ENCODE results near the gene HAPLN3.
A peak's percentile ranks its signal among the peaks of the same experiment; 100 is the strongest.

Gene HAPLN3

DNA sequence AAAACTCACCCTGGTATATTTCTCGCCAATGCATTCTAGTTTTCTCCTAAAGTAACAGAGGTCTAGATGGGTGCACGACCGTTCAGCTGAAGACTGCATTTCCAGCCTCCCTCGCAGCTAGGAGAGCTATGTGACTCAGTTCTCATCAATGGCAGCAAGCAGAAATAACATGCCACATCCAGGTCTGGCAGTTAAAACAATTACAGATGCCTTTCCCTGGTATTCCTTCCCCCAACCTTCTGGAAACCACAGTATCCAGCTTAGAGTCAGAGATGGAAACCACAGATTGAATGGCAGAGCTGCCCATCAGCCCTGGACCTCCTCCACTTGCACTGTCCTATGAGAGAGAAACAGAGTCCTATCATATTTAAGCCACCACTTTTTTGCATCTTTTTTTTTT, 4.8 kb downstream of the HAPLN3 start:
- Mint-ChIP-seq H3K36me3 (no peaks in the 10 kb centered on the region), H3K27me3 (peaks cover 21% of the 10 kb centered on the region), H3K4me1 (peaks cover 8% of the 10 kb centered on the region), H3K27ac (no peak overlapping the region), H3K9me3 (no peaks in the 10 kb centered on the region), H3K4me3 (no peak overlapping the region)
- no peak for ATAC-seq

DNA sequence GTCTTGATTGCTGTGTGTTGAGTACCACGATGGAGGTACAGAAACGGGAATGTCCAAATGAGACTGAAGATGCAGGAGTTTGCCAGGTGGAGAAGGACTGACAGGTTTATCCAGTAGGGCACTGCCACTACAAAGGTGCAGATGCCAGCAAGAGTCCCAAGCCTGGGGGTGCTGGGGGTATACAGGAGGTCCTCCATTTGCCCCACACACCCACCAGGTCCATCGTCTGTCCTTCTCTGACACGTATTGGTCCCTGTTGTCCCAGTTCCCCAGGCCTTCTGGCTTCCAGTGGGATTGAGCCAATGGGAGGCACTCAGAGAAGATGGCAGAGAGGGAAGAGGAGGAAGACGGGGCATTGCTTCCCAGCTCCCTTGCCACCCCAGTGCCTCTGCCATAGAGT, 6.6 kb downstream of the HAPLN3 start:
- Mint-ChIP-seq H3K27ac (no peak overlapping the region), H3K27me3 (peaks cover 9% of the 10 kb centered on the region), H3K4me3 (no peak overlapping the region), H3K9me3 (no peaks in the 10 kb centered on the region), H3K36me3 (no peaks in the 10 kb centered on the region), H3K4me1 (no peaks in the 10 kb centered on the region)
- ATAC-seq: no peak

DNA sequence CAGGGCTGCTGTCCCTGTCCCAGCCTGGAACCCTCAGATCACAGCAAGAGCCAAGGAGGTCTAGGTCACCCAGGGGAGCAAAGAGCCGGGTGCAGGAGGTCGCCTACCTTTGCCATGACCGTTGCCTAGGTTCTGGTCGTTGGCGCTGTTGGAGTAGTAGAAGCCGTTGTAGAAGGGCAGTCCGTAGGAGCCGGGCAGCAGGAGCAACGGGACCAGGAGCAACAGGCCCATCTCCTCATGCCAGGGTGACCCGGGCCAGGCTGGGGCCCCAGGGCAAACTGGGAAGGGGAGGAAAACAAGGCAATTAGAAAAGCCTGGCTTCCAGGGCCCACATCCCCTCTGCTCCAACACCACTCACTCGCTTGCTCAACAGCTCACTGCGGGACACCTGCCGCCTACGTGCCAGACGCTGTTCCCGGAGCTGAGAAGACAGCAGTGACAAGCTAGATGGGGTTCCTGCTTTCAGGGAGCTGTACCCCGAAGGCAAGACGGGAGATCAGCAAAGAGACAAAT, 8.2 kb downstream of the HAPLN3 start:
- H3K36me3 Mint-ChIP-seq: no peaks in the 10 kb centered on the region
- H3K27ac Mint-ChIP-seq: no peak overlapping the region
- no peaks in the 10 kb centered on the region for H3K9me3 Mint-ChIP-seq
- no peaks in the 10 kb centered on the region for H3K4me1 Mint-ChIP-seq
- no peak for ATAC-seq
- no peak overlapping the region for H3K4me3 Mint-ChIP-seq
- no peaks in the 10 kb centered on the region for H3K27me3 Mint-ChIP-seq

DNA sequence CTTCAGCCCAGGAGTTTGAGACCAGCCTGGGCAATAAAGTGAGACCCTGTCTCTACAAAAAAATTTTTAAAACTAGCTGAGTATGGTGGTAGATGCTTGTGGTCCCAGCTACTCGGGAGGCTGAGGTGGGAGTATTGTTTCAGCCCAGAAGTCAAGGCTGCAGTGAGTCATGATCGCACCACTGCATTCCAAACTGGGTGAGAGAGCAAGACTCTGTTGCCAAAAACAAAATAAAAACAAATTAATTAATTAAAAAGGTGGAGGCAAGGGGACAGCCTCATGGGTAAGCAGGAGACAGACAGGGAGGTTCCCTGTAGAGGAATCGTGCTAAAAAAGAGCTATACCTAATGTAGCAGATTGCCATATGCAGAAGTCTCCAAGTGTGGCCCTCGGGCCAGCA, 12.6 kb downstream of the HAPLN3 start:
- no peaks in the 10 kb centered on the region for H3K36me3 Mint-ChIP-seq
- H3K27me3 Mint-ChIP-seq: no peaks in the 10 kb centered on the region
- no peak overlapping the region for H3K4me3 Mint-ChIP-seq
- no peak overlapping the region for H3K27ac Mint-ChIP-seq
- no peaks in the 10 kb centered on the region for H3K4me1 Mint-ChIP-seq
- no peaks in the 10 kb centered on the region for H3K9me3 Mint-ChIP-seq
- ATAC-seq: no peak

DNA sequence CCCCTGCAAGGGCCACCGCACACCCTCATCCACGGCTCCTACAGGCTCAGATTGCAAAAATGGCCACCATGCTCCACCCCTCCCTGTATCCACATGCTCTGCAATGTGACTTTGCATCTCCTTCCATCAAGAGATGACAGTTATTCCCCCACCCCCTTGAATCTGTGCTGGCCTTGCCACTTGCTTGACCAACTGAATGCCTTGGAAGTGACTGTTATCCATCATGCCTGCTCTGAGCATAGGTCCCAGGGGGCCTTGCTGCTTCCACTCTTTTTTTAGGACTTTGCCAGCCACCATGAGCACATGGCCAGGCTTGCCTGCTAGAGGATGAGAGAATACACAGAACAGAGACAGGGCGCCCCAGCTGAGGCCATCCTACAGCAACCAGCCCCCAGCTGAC, 13.6 kb downstream of the HAPLN3 start:
- H3K36me3 Mint-ChIP-seq: no peaks in the 10 kb centered on the region
- ATAC-seq: no peak
- H3K27me3 Mint-ChIP-seq: no peaks in the 10 kb centered on the region
- H3K4me3 Mint-ChIP-seq: no peak overlapping the region
- no peaks in the 10 kb centered on the region for H3K9me3 Mint-ChIP-seq
- no peak overlapping the region for H3K27ac Mint-ChIP-seq
- H3K4me1 Mint-ChIP-seq: no peaks in the 10 kb centered on the region

DNA sequence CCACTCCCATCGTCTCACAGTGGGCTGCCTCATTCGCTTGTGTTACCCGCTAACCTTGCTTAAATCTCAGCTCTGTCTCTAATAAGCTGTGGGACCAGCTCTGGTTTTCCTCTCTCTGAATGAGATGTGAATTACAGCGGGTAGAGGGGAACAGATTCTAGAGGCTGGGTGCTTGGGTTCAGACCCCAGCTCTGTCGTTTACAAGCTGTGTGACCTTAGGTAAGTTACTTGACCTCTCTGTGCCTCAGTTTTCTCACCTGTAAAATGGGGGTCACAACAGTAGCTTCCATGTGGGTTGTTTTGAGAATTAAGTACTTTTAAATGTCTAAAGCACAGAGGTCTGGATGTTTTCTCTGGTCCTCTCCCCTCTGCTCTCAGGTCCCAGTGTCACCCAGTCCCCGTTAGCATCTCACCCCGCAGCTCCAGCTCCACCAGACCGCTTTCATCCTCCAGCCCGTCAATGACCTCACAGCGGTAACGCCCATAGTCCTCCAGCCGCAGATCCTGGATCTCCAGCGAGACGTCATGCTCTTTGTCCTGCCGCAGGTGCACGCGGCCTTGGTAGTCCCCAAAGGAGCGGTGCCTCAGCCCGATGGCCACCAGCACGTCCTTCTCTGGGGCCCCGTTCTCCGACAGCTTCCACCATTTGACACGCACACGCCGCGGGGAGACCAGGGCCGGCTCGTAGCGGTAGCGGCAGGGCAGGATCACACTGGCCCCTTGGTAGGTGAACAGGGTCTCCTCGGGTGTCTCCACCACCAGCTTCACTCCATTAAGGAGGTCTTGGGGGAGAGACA, 14.2 kb downstream of the HAPLN3 start:
- no peak overlapping the region for H3K27ac Mint-ChIP-seq
- H3K4me1 Mint-ChIP-seq: no peaks in the 10 kb centered on the region
- H3K4me3 Mint-ChIP-seq: no peak overlapping the region
- H3K36me3 Mint-ChIP-seq: no peaks in the 10 kb centered on the region
- no peaks in the 10 kb centered on the region for H3K9me3 Mint-ChIP-seq
- ATAC-seq: no peak
- H3K27me3 Mint-ChIP-seq: no peaks in the 10 kb centered on the region

DNA sequence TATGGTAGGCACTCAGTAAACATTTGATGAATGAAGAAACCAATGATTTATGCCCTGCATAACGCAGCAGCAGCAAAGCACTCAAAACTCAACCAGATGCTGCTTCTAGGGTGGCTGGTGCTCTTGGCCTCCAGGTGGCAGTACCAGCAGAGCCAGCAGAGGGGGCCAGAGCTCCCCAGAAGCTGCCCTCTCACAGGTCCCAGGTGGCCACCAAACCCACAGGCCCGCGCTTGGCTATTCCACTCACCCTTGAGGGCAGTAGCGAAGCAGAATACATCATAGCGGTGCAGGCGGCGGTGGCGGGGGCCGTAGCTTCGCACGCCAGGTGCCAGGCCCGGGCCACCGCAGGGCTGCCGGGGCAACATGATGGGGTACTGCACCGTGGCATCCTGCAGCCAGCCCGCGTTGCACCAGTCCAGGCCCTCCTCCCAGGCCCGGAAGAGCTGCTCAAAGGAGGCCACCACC, 16.6 kb downstream of the HAPLN3 start:
- no peak overlapping the region for H3K4me3 Mint-ChIP-seq
- H3K27ac Mint-ChIP-seq: no peak overlapping the region
- H3K36me3 Mint-ChIP-seq: no peaks in the 10 kb centered on the region
- peak; percentile 10 for ATAC-seq
- H3K27me3 Mint-ChIP-seq: peaks cover 1% of the 10 kb centered on the region
- no peaks in the 10 kb centered on the region for H3K4me1 Mint-ChIP-seq
- no peaks in the 10 kb centered on the region for H3K9me3 Mint-ChIP-seq

DNA sequence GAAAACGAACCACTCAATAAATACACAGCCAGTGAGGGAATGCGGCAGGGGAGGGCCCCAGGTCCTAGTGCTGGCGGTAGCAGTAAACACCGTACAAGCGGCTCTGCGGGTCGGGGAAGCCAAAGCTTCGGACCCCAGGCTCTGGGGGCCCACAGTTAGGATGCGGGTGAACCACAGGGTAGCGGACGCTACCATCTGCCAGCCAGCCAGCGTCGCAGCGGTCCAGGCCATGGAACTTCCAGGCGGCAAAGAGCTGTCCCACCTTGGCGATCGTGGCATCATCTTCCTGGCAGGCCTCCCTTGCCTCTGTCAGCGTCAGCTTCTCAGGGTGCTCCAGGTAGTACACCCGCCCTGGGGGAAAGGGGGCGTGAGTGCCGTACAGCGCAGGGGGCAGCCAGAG, 17.4 kb downstream of the HAPLN3 start:
- Mint-ChIP-seq H3K36me3 (no peaks in the 10 kb centered on the region), H3K27ac (no peak overlapping the region), H3K27me3 (peaks cover 10% of the 10 kb centered on the region), H3K9me3 (no peaks in the 10 kb centered on the region), H3K4me3 (no peak overlapping the region), H3K4me1 (no peaks in the 10 kb centered on the region)
- ATAC-seq: no peak

DNA sequence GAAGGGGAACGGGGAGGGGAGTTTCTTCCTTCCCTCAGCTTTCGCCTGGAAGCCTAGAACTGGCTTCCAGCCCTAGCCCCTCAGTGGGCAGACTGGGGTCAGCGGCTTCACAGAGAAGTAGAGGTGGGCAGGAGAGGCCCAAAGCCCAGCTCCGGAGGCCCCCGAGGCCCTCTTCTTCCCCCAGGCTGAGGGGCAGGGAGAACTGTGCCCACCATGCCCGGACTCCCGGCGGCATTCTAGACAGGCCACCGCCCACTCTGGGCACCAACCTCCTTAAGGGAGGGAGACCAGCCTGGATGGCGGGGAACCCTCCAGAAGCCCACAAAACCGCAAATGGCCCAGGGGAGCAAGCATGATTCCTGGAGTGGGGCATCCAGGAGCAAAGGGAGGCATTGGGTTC, 17.9 kb downstream of the HAPLN3 start:
- no peaks in the 10 kb centered on the region for H3K36me3 Mint-ChIP-seq
- H3K4me1 Mint-ChIP-seq: no peaks in the 10 kb centered on the region
- no peak overlapping the region for H3K27ac Mint-ChIP-seq
- no peak for ATAC-seq
- H3K4me3 Mint-ChIP-seq: no peak overlapping the region
- H3K9me3 Mint-ChIP-seq: no peaks in the 10 kb centered on the region
- peaks cover 15% of the 10 kb centered on the region for H3K27me3 Mint-ChIP-seq

DNA sequence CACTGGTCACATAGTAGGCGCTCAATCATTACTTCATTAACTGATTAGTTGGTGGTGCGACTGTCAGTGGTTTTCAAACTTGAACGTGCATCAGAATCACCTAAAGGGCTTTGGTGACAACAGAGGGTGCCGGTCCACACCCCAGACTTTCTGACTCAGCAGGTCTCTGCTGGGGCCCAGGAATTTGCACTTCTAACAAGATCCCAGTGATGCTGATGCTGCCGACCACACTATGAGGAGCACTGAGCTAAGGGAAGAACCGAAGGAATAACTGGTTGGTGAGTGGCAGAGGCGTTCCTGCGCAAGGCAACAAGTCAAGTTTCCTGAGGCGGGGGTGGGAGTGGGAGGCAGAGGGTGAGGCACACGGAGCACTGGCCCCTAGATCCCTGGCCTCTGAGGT, 18.8 kb downstream of the HAPLN3 start:
- H3K27ac Mint-ChIP-seq: no peak overlapping the region
- no peak overlapping the region for H3K4me3 Mint-ChIP-seq
- no peak for ATAC-seq
- H3K4me1 Mint-ChIP-seq: no peaks in the 10 kb centered on the region
- no peaks in the 10 kb centered on the region for H3K9me3 Mint-ChIP-seq
- H3K27me3 Mint-ChIP-seq: peaks cover 23% of the 10 kb centered on the region
- no peaks in the 10 kb centered on the region for H3K36me3 Mint-ChIP-seq

DNA sequence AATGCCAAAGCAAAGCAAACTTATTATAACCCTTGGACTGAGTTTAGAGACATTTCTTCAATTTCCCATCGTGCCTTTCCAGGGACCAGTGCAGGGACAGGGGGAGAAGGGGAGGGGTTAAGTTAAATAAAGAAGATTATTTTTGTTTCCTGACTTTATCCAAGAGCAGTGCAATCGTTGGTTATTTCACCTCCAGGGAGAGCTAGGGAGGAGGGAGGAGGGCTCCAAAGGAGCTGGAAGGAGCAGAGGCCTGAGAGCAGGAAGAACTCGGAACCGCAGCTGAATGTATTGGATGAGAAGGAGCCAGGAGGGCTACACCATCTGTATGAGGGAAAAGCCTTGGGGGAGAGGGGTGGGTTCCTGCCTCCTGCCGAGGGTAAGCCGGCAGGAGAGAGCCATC, 20.7 kb downstream of the HAPLN3 start:
- Mint-ChIP-seq H3K27ac (no peak overlapping the region), H3K4me3 (no peak overlapping the region), H3K36me3 (no peaks in the 10 kb centered on the region), H3K9me3 (no peaks in the 10 kb centered on the region), H3K4me1 (no peaks in the 10 kb centered on the region), H3K27me3 (peaks cover 32% of the 10 kb centered on the region)
- no peak for ATAC-seq

DNA sequence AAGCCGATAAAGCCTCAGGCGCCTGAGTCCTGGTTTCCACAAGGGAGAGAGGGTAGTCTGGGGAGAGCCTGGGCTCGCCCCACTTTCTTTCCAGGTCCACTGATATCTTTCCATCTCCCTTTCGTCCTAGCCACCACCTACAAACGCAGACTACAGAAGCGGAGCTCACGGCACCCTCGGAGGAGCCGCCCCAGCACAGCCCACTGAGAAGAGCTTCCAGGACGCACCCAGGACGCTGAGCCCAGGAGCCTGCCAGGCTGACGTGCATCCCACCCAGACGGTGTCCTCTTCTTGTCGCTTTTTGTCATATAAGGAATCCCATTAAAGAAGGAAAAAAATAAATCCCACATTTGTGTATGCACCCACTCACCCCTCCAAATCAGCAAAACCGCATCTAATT, 21.1 kb downstream of the HAPLN3 start:
- Mint-ChIP-seq H3K27ac (no peak overlapping the region), H3K27me3 (peaks cover 32% of the 10 kb centered on the region), H3K4me3 (no peak overlapping the region), H3K36me3 (no peaks in the 10 kb centered on the region), H3K4me1 (no peaks in the 10 kb centered on the region), H3K9me3 (no peaks in the 10 kb centered on the region)
- no peak for ATAC-seq

DNA sequence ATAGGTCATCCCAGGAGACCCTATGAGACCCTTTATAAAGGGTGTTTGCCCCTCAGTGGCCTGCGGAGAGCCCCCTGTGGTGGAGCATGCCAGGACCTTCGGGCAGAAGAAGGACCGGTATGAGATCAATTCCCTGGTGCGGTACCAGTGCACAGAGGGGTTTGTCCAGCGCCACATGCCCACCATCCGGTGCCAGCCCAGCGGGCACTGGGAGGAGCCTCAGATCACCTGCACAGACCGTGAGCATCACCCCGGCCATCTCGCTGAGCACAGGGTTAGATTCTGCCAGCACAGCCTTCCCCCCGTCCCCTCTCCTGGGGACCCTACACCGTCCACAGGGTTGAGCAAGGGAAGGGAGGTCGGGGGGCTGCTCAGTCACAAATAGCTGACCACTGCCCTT, 21.6 kb downstream of the HAPLN3 start:
- H3K4me3 Mint-ChIP-seq: no peak overlapping the region
- H3K9me3 Mint-ChIP-seq: no peaks in the 10 kb centered on the region
- no peaks in the 10 kb centered on the region for H3K36me3 Mint-ChIP-seq
- H3K27ac Mint-ChIP-seq: no peak overlapping the region
- no peaks in the 10 kb centered on the region for H3K4me1 Mint-ChIP-seq
- no peak for ATAC-seq
- H3K27me3 Mint-ChIP-seq: peaks cover 32% of the 10 kb centered on the region

DNA sequence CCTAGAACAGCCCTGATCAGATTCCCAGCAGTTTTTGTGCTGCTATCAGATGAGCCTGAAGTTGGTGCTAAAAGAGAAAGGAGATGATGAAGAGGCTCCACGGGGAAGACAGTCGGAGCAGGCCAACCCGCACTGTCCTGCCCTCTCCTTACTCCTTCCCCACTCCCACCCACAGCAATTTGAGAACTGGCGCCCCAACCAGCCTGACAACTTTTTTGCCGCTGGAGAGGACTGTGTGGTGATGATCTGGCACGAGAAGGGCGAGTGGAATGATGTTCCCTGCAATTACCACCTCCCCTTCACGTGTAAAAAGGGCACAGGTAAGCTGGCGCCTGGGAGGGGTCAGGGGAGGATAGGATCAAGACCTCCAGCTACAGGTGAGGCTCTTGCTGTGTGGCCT, 22.6 kb downstream of the HAPLN3 start:
- H3K9me3 Mint-ChIP-seq: no peaks in the 10 kb centered on the region
- no peak for ATAC-seq
- H3K4me1 Mint-ChIP-seq: no peaks in the 10 kb centered on the region
- H3K36me3 Mint-ChIP-seq: no peaks in the 10 kb centered on the region
- no peak overlapping the region for H3K4me3 Mint-ChIP-seq
- H3K27me3 Mint-ChIP-seq: peaks cover 32% of the 10 kb centered on the region
- no peak overlapping the region for H3K27ac Mint-ChIP-seq

DNA sequence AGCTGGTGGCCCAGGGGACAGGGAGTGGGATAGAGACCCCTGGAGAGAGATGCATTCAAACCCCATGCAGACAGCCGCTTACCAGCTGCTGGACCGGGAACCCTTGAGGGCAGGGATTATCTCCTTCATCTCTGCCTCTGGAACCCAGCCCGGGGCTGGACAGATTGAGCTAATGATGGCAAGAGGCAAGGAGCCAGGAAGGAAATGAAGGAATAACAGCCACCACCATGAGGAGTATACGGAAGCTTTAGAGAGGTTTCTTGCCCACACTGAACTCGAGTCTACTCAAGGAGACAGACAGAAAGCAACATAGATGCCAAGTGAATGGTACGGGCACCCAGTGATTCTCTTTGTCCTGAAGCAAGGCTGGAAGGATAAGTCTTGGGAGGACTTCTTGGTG, 23.2 kb downstream of the HAPLN3 start:
- peaks cover 32% of the 10 kb centered on the region for H3K27me3 Mint-ChIP-seq
- no peak overlapping the region for H3K4me3 Mint-ChIP-seq
- H3K36me3 Mint-ChIP-seq: no peaks in the 10 kb centered on the region
- H3K9me3 Mint-ChIP-seq: no peaks in the 10 kb centered on the region
- no peaks in the 10 kb centered on the region for H3K4me1 Mint-ChIP-seq
- no peak for ATAC-seq
- no peak overlapping the region for H3K27ac Mint-ChIP-seq

DNA sequence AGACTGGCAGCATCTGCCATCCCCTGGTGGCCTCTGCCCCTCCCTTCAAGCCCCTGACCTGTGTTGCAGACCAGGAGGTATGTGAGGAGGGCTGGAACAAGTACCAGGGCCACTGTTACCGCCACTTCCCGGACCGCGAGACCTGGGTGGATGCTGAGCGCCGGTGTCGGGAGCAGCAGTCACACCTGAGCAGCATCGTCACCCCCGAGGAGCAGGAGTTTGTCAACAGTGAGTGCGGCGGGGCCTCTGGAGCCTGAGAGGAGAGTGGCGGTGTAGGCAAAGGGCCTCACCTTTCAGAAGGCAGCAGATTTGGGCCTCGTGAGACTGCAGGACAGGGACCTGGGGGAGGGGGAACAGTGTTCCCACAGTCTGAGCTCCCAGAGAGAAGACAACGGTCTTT, 24.0 kb downstream of the HAPLN3 start:
- H3K4me1 Mint-ChIP-seq: no peaks in the 10 kb centered on the region
- no peak for ATAC-seq
- no peaks in the 10 kb centered on the region for H3K9me3 Mint-ChIP-seq
- no peaks in the 10 kb centered on the region for H3K36me3 Mint-ChIP-seq
- H3K4me3 Mint-ChIP-seq: no peak overlapping the region
- peaks cover 35% of the 10 kb centered on the region for H3K27me3 Mint-ChIP-seq
- no peak overlapping the region for H3K27ac Mint-ChIP-seq
